ENCODE results near the gene FIP1L1.

FIP1L1 gene

GRCh38 chr4:53477636-53478035 lies 100.2 kb downstream of the FIP1L1 start:
- FAIRE-seq = no peak

- FAIRE-seq = no peak
Observed at GRCh38 chr4:53478671-53479456, 101.4 kb downstream of the FIP1L1 start.

- FAIRE-seq = peak; percentile 11
Observed at GRCh38 chr4:53479736-53480525, 102.5 kb downstream of the FIP1L1 start.

- no peak for FAIRE-seq
Observed at GRCh38 chr4:53480909-53481308, 103.5 kb downstream of the FIP1L1 start.

GRCh38 chr4:53481586-53481985 lies 104.1 kb downstream of the FIP1L1 start:
- no peak for FAIRE-seq

GRCh38 chr4:53483250-53483649 lies 105.8 kb downstream of the FIP1L1 start:
- FAIRE-seq = no peak

GRCh38 chr4:53484911-53485657 lies 107.6 kb downstream of the FIP1L1 start:
- no peak for FAIRE-seq

GRCh38 chr4:53485658-53486040 lies 108.2 kb downstream of the FIP1L1 start:
- FAIRE-seq = no peak

GRCh38 chr4:53487766-53488165 lies 110.3 kb downstream of the FIP1L1 start:
- no peak for FAIRE-seq

- no peak for FAIRE-seq
Observed at GRCh38 chr4:53489279-53489889, 111.9 kb downstream of the FIP1L1 start.

- no peak for FAIRE-seq
Observed at GRCh38 chr4:53490161-53490956, 112.9 kb downstream of the FIP1L1 start.

GRCh38 chr4:53490965-53491622 lies 113.7 kb downstream of the FIP1L1 start:
- FAIRE-seq = peak; percentile 82

- no peak for FAIRE-seq
Observed at GRCh38 chr4:53494851-53495250, 117.4 kb downstream of the FIP1L1 start.

- no peak for FAIRE-seq
Observed at GRCh38 chr4:53497487-53498244, 120.2 kb downstream of the FIP1L1 start.

- FAIRE-seq = no peak
Observed at GRCh38 chr4:53498706-53499105, 121.3 kb downstream of the FIP1L1 start.

GRCh38 chr4:53499791-53500190 lies 122.3 kb downstream of the FIP1L1 start:
- FAIRE-seq = no peak

- no peak for FAIRE-seq
Observed at GRCh38 chr4:53500546-53500945, 123.1 kb downstream of the FIP1L1 start.

GRCh38 chr4:53501561-53501960 lies 124.1 kb downstream of the FIP1L1 start:
- FAIRE-seq = no peak

- no peak for FAIRE-seq
Observed at GRCh38 chr4:53502094-53502493, 124.7 kb downstream of the FIP1L1 start.

- FAIRE-seq = no peak
Observed at GRCh38 chr4:53505947-53506346, 128.5 kb downstream of the FIP1L1 start.

GRCh38 chr4:53507058-53507457 lies 129.6 kb downstream of the FIP1L1 start:
- FAIRE-seq = no peak

Data from G401.6 (cell line).